CD4-positive, alpha-beta T cell (primary cell): ENCODE data around the gene SDF4. TPM values are rescaled to one million over a fixed set of nuclear protein-coding genes. Genes with fewer than 3 reads are reported as not detected.

ENCODE experiments used
- ATAC-seq: fragments of 200-7000 bp; cut with Tn5 transposase; one replicate; pipeline ENCODE4 v1.10.0; 2022; ENCODE audit warnings: mild to moderate bottlenecking; ENCODE audit not compliant: poor library complexity
- CTCF ChIA-PET: fragments of 350-600 bp; sonication (Branson Sonifier 250); formaldehyde crosslinking; loops from one replicate; lab custom pipeline; 2021; ENCODE audit warnings: antibody characterized with exemption, inconsistent platforms; lab: Charles Lee
- POLR2A ChIA-PET: fragments of 350-600 bp; sonication (Branson Sonifier 250); formaldehyde crosslinking; loops from one replicate; lab custom pipeline; 2021; ENCODE audit warnings: antibody characterized with exemption, inconsistent platforms; lab: Charles Lee
- DNase-seq, 14 experiments: peaks; one replicate each; pipeline ENCODE4 v3.0.0-alpha.2; 2013 to 2020; ENCODE audit warnings: mixed read lengths in 2 of 14
- H3K27ac ChIP-seq, 2 donors: one replicate each; pipeline versions ENCODE4 v1.5.1 to v1.7.0; 2013; ENCODE audit warnings: low read length in 2 of 2, low read depth in 1 of 2, mild to moderate bottlenecking in 1 of 2
- H3K27me3 ChIP-seq, 2 experiments: 1 replicate in 1 of 2; 2 replicates in 1 of 2; pipeline versions ENCODE4 v1.6.1 to v1.7.0; 2013; ENCODE audit warnings: low read length in 2 of 2, control low read depth in 1 of 2, mild to moderate bottlenecking in 1 of 2, moderate library complexity in 1 of 2; ENCODE audit not compliant: insufficient read depth in 2 of 2, control insufficient read depth in 1 of 2
- H3K36me3 ChIP-seq: one replicate; pipeline ENCODE4 v1.6.1; 2013; ENCODE audit warnings: low read length, control low read depth; ENCODE audit not compliant: insufficient read depth
- H3K4me1 ChIP-seq: one replicate; pipeline ENCODE4 v1.6.1; 2013; ENCODE audit warnings: low read length, control low read depth; ENCODE audit not compliant: insufficient read depth
- H3K4me3 ChIP-seq: one replicate; pipeline ENCODE4 v1.5.1; 2013; ENCODE audit warnings: mild to moderate bottlenecking, low read length, moderate library complexity
- H3K9me3 ChIP-seq, 2 experiments: 1 replicate in 1 of 2; 2 replicates in 1 of 2; pipeline versions ENCODE4 v1.6.1 to v1.7.0; 2013; ENCODE audit warnings: low read length in 2 of 2, mild to moderate bottlenecking in 2 of 2, control low read depth in 1 of 2, moderate library complexity in 1 of 2; ENCODE audit not compliant: control insufficient read depth in 1 of 2, insufficient read depth in 1 of 2
- H3K27ac Mint-ChIP-seq: one replicate; pipeline ENCODE4 v1.8.0; 2020; ENCODE audit warnings: mixed read lengths
- H3K27me3 Mint-ChIP-seq: one replicate; pipeline ENCODE4 v1.8.0; 2021; ENCODE audit warnings: mixed read lengths
- H3K36me3 Mint-ChIP-seq: one replicate; pipeline ENCODE4 v1.8.0; 2021; ENCODE audit warnings: low read depth, mixed read lengths
- H3K4me1 Mint-ChIP-seq: one replicate; pipeline ENCODE4 v1.8.0; 2021; ENCODE audit warnings: low read depth, mixed read lengths
- H3K4me3 Mint-ChIP-seq: one replicate; pipeline ENCODE4 v1.8.0; 2020; ENCODE audit warnings: mild to moderate bottlenecking, mixed read lengths
- H3K9me3 Mint-ChIP-seq: one replicate; pipeline ENCODE4 v1.8.0; 2020; ENCODE audit warnings: mixed read lengths
- intact Hi-C, 2 experiments: fragments of 100-400 bp; cut with DNase I in 1 of 2; cut with micrococcal nuclease in 1 of 2; formaldehyde crosslinking; loops; one replicate each; pipeline versions ENCODE4 v1.15.1 to v1.9.0; 2023 to 2025; cut with DNase I, micrococcal nuclease
- total RNA-seq, 174 experiments: library from RNA in 2 of 174; stranded (reverse) in 2 of 174; gene quantifications; one replicate each; pipeline ENCODE4 v1.2.3 and lab custom pipeline; 2021 to 2026
- TF ChIP-seq, protein P1 (sequence below): fragments of 200-600 bp; IDR thresholded peaks from one replicate; pipeline ENCODE4 v1.8.0; 2022; ENCODE audit warnings: antibody characterized with exemption, mild to moderate bottlenecking

SDF4 gene
- total RNA-seq, 2 experiments from 2014 or later: 66.3 to 71.0 TPM

GRCh38 chr1:1185101-1185765, 46.6 kb downstream of the SDF4 start:
- ATAC-seq (no peak), DNase-seq (peak in 1 of 14 experiments; percentile 4)
- H3K27me3 ChIP-seq: peaks cover 0 to 4% of the 10 kb centered on the region in 2 experiments
- H3K27ac ChIP-seq: no peak overlapping the region
- CTCF ChIA-PET: no interaction called here
- intact Hi-C loops: no loop called here
- no peaks in the 10 kb centered on the region for H3K9me3 Mint-ChIP-seq
- POLR2A ChIA-PET: no interaction called here
- no peak overlapping the region for H3K4me3 ChIP-seq
- no peaks in the 10 kb centered on the region for H3K36me3 Mint-ChIP-seq
- H3K27me3 Mint-ChIP-seq: peaks cover 10% of the 10 kb centered on the region
- H3K4me3 Mint-ChIP-seq: no peak overlapping the region
- no peaks in the 10 kb centered on the region for H3K9me3 ChIP-seq
- H3K36me3 ChIP-seq: no peaks in the 10 kb centered on the region
- peaks cover 15% of the 10 kb centered on the region for H3K4me1 ChIP-seq
- H3K27ac Mint-ChIP-seq: no peak overlapping the region
- peaks cover 4% of the 10 kb centered on the region for H3K4me1 Mint-ChIP-seq
- TF ChIP-seq, protein P1, sequence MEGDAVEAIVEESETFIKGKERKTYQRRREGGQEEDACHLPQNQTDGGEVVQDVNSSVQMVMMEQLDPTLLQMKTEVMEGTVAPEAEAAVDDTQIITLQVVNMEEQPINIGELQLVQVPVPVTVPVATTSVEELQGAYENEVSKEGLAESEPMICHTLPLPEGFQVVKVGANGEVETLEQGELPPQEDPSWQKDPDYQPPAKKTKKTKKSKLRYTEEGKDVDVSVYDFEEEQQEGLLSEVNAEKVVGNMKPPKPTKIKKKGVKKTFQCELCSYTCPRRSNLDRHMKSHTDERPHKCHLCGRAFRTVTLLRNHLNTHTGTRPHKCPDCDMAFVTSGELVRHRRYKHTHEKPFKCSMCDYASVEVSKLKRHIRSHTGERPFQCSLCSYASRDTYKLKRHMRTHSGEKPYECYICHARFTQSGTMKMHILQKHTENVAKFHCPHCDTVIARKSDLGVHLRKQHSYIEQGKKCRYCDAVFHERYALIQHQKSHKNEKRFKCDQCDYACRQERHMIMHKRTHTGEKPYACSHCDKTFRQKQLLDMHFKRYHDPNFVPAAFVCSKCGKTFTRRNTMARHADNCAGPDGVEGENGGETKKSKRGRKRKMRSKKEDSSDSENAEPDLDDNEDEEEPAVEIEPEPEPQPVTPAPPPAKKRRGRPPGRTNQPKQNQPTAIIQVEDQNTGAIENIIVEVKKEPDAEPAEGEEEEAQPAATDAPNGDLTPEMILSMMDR: no peak

GRCh38 chr1:1183833-1184775, 47.7 kb downstream of the SDF4 start:
- CTCF ChIA-PET: no interaction called here
- H3K9me3 ChIP-seq: no peaks in the 10 kb centered on the region
- H3K27ac Mint-ChIP-seq: no peak overlapping the region
- peaks cover 15% of the 10 kb centered on the region for H3K4me1 ChIP-seq
- intact Hi-C loops: no loop called here
- TF ChIP-seq, protein P1: no peak
- no peak overlapping the region for H3K27ac ChIP-seq
- peaks cover 0 to 4% of the 10 kb centered on the region in 2 experiments for H3K27me3 ChIP-seq
- no peak overlapping the region for H3K4me3 ChIP-seq
- no peaks in the 10 kb centered on the region for H3K36me3 ChIP-seq
- H3K27me3 Mint-ChIP-seq: peaks cover 10% of the 10 kb centered on the region
- no peak overlapping the region for H3K4me3 Mint-ChIP-seq
- H3K4me1 Mint-ChIP-seq: peaks cover 4% of the 10 kb centered on the region
- POLR2A ChIA-PET: no interaction called here
- ATAC-seq (no peak), DNase-seq (peak in 1 of 14 experiments; percentile 3)
- H3K9me3 Mint-ChIP-seq: no peaks in the 10 kb centered on the region
- H3K36me3 Mint-ChIP-seq: no peaks in the 10 kb centered on the region

- TF ChIP-seq, protein P1: no peak
- intact Hi-C loops: no loop called here
- peaks cover 15% of the 10 kb centered on the region for H3K4me1 ChIP-seq
- H3K36me3 ChIP-seq: no peaks in the 10 kb centered on the region
- H3K9me3 Mint-ChIP-seq: no peaks in the 10 kb centered on the region
- ATAC-seq: no peak
- H3K4me1 Mint-ChIP-seq: peaks cover 4% of the 10 kb centered on the region
- DNase-seq: peak in 1 of 14 experiments; percentile 1
- peaks cover 10% of the 10 kb centered on the region for H3K27me3 Mint-ChIP-seq
- no peak overlapping the region for H3K27ac ChIP-seq
- H3K36me3 Mint-ChIP-seq: no peaks in the 10 kb centered on the region
- ChIA-PET CTCF (no interaction called here), POLR2A (no interaction called here)
- no peaks in the 10 kb centered on the region for H3K9me3 ChIP-seq
- no peak overlapping the region for H3K4me3 Mint-ChIP-seq
- peaks cover 0 to 4% of the 10 kb centered on the region in 2 experiments for H3K27me3 ChIP-seq
- H3K4me3 ChIP-seq: no peak overlapping the region
- H3K27ac Mint-ChIP-seq: no peak overlapping the region
Measured at GRCh38 chr1:1183221-1183747, 48.5 kb downstream of the SDF4 start.
